Muscle of leg (tissue), 11 donors: Measurements from ENCODE around the gene CAPZA3. TPM values are rescaled to one million over a fixed set of nuclear protein-coding genes. Genes with fewer than 3 reads are reported as not detected.
"Not testable (repeated sequence)": the region's sequence is repeated elsewhere in the genome, so short reads cannot be mapped to it uniquely, and the experiment has no call there.

ENCODE experiments used
- DNase-seq: peaks from one replicate; pipeline ENCODE4 v3.0.0; 2013
- H3K27ac ChIP-seq: one replicate; pipeline ENCODE4 v1.5.1; 2013; ENCODE audit warnings: mild to moderate bottlenecking, low read length, control low read depth
- H3K27me3 ChIP-seq: one replicate; pipeline ENCODE4 v1.6.1; 2013; ENCODE audit warnings: low read length; ENCODE audit not compliant: control insufficient read depth, insufficient read depth
- H3K36me3 ChIP-seq: one replicate; pipeline ENCODE4 v1.6.1; 2013; ENCODE audit warnings: low read length; ENCODE audit not compliant: control insufficient read depth, insufficient read depth
- H3K4me1 ChIP-seq: one replicate; pipeline ENCODE4 v1.6.1; 2013; ENCODE audit warnings: low read length; ENCODE audit not compliant: control insufficient read depth, insufficient read depth
- H3K4me3 ChIP-seq: one replicate; pipeline ENCODE4 v1.5.1; 2013; ENCODE audit warnings: low read length, control low read depth
- H3K9me3 ChIP-seq: replicated peaks from 2 replicates; pipeline ENCODE4 v1.6.1; 2013; ENCODE audit warnings: low read depth, low read length; ENCODE audit not compliant: control insufficient read depth
- whole genome bisulfite sequencing: methylation state at CpG from one replicate; pipeline ENCODE4 v1.1.5; 2013; ENCODE audit warnings: missing lambda C conversion rate; ENCODE audit not compliant: insufficient coverage; 5-methylcytosine and 5-hydroxymethylcytosine counted together
- polyA plus RNA-seq, 8 donors: library from polyadenylated mRNA; unstranded; fragments of 120-200 nt; gene quantifications; one replicate each; pipeline versions ENCODE4 v1.2.1 to v1.2.3, GENCODE V29; 2013; ENCODE audit warnings: inconsistent platforms in 1 of 8, low replicate concordance in 1 of 8; ENCODE audit not compliant: insufficient read length in 8 of 8, insufficient read depth in 1 of 8
- total RNA-seq: library from RNA; stranded (reverse); fragments of 120-200 nt; gene quantifications from one replicate; pipeline ENCODE4 v1.2.4, GENCODE V29; 2013

Gene CAPZA3
- total and polyA plus RNA-seq, 9 donors, result not detected

DNA sequence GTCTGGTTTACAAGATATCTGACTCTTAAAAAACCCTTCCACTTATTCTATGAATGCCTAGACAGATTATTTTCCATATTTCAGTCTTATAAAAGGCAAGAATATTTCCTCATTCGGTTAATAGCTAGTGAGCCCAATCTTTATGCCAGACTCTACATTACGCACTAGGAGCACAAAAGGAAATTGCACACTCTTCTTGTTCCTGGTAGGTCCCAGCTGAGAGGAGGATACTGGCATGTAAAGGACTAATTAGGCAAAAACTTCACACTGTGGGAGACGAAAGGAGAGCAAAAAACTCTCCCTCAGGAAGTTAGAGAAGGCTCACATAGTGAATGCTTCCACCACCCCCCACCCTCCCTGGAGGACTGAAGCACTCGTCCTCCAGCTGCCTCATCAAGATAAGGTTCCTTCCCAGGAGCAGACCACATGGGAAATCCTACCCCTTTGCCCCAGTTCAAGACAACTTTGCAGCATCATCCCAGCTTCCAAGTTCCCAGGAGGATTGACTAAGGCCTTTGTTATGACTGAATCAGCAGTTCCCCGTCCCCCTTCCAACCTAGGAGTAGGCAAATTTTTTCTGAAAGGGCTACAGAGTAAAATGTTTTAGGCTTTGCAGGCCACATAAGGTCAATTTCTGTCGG, 14.5 kb downstream of the CAPZA3 start:
- H3K27ac ChIP-seq, result no peak overlapping the region
- peak; percentile 30 for DNase-seq
- H3K9me3 ChIP-seq, result no peaks in the 10 kb centered on the region
- no peaks in the 10 kb centered on the region for H3K27me3 ChIP-seq
- WGBS, result 0% methylated on average over 1 of the region's 6 CpGs
- no peaks in the 10 kb centered on the region for H3K36me3 ChIP-seq
- no peak overlapping the region for H3K4me3 ChIP-seq
- H3K4me1 ChIP-seq, result peaks cover 6% of the 10 kb centered on the region

GRCh38 chr12:18752947-18753346, 15.0 kb downstream of the CAPZA3 start:
- no peak overlapping the region for H3K27ac ChIP-seq

GRCh38 chr12:18753481-18754123, 15.7 kb downstream of the CAPZA3 start:
- Histone ChIP-seq H3K4me3 (no peak overlapping the region), H3K9me3 (no peaks in the 10 kb centered on the region), H3K4me1 (peaks cover 6% of the 10 kb centered on the region), H3K36me3 (no peaks in the 10 kb centered on the region), H3K27me3 (no peaks in the 10 kb centered on the region), H3K27ac (no peak overlapping the region)
- WGBS, result 56% methylated on average over 12 of the region's 16 CpGs
- no peak for DNase-seq

More at GRCh38 chr12:18752947-18753346, 15.0 kb downstream of the CAPZA3 start:
- Histone ChIP-seq H3K9me3 (no peaks in the 10 kb centered on the region), H3K36me3 (no peaks in the 10 kb centered on the region), H3K4me1 (peaks cover 6% of the 10 kb centered on the region), H3K4me3 (no peak overlapping the region), H3K27me3 (no peaks in the 10 kb centered on the region)
- no peak for DNase-seq
- WGBS, result no CpG with 5 or more reads among the region's 1 CpG

GRCh38 chr12:18754124-18754707, 16.3 kb downstream of the CAPZA3 start:
- no peak for DNase-seq
- Histone ChIP-seq H3K27ac (no peak overlapping the region), H3K4me1 (peaks cover 6% of the 10 kb centered on the region), H3K36me3 (no peaks in the 10 kb centered on the region), H3K27me3 (no peaks in the 10 kb centered on the region), H3K4me3 (no peak overlapping the region), H3K9me3 (no peaks in the 10 kb centered on the region)
- WGBS, result 80% methylated on average over 2 of the region's 6 CpGs

DNA sequence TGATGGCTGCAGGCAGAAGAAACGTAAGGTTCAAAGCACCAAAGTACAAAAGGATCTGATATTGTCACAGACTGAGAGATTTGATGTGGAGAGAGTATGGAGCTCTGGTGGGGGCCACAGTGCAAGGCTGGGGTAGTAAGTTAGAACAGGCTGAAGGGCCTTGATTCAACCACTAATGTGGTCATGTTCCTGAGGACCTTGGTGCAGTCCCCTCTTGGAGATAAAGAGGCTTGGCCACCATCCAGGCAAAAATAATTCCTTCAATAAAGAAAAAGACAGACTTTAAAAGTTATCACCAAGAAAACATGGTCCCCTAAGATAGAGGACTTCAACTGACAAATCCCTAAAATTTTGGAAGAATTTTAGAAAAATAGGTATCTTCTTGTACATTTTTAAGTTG, 17.4 kb downstream of the CAPZA3 start:
- H3K4me3 ChIP-seq, result no peak overlapping the region
- no peaks in the 10 kb centered on the region for H3K27me3 ChIP-seq
- peaks cover 6% of the 10 kb centered on the region for H3K4me1 ChIP-seq
- no peak overlapping the region for H3K27ac ChIP-seq
- H3K9me3 ChIP-seq, result no peaks in the 10 kb centered on the region
- no peak for DNase-seq
- no peaks in the 10 kb centered on the region for H3K36me3 ChIP-seq
- 100% methylated on average over 1 of the region's 1 CpG for WGBS

DNA sequence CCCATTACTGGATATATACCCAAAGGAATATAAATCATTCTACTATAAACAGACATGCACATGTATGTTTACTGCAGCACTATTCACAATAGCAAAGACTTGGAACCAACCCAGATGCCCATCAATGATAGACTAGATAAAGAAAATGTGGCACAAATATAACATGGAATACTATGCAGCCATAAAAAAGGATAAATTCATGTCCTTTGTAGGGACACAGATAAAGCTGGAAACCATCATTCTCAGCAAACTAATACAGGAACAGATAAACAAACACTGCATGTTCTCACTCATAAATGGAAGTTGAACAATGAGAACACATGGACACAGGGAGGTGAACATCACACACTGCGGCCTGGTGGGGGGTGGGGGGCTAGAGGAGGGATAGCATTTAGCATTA, 28.6 kb downstream of the CAPZA3 start:
- not testable (repeated sequence) for DNase-seq, H3K9me3 ChIP-seq, H3K36me3 ChIP-seq, H3K4me3 ChIP-seq, H3K27ac ChIP-seq, H3K27me3 ChIP-seq, H3K4me1 ChIP-seq
- no CpG with 5 or more reads among the region's 1 CpG for WGBS

- no peaks in the 10 kb centered on the region for H3K4me1 ChIP-seq
- no peaks in the 10 kb centered on the region for H3K36me3 ChIP-seq
- no CpG with 5 or more reads among the region's 2 CpGs for WGBS
- no peak for DNase-seq
- H3K9me3 ChIP-seq, result no peaks in the 10 kb centered on the region
- no peaks in the 10 kb centered on the region for H3K27me3 ChIP-seq
- no peak overlapping the region for H3K4me3 ChIP-seq
- no peak overlapping the region for H3K27ac ChIP-seq
Measured at GRCh38 chr12:18782827-18783226, 44.9 kb downstream of the CAPZA3 start.

GRCh38 chr12:18785465-18785864, 47.5 kb downstream of the CAPZA3 start:
- not testable (repeated sequence) for H3K9me3 ChIP-seq, DNase-seq, H3K27me3 ChIP-seq, H3K27ac ChIP-seq, H3K4me3 ChIP-seq, H3K4me1 ChIP-seq, H3K36me3 ChIP-seq
- WGBS, result 94% methylated on average over 5 of the region's 8 CpGs

Other genes starting within 250 kb of the CAPZA3 start
- not detected for gene PLCZ1, start 107 bp upstream of the CAPZA3 start, total RNA-seq
- gene PLCZ1, start 107 bp upstream of the CAPZA3 start, polyA plus RNA-seq, result under 1 TPM in 1 of 8 donors, not detected in 7; 0.21 TPM